ENCODE results near the gene CNNM4. TPM values are rescaled to one million over a fixed set of nuclear protein-coding genes. Genes with fewer than 3 reads are reported as not detected.

Gene CNNM4
- total RNA-seq, 1 donor from 2014 or later, result 2.7 TPM

DNA sequence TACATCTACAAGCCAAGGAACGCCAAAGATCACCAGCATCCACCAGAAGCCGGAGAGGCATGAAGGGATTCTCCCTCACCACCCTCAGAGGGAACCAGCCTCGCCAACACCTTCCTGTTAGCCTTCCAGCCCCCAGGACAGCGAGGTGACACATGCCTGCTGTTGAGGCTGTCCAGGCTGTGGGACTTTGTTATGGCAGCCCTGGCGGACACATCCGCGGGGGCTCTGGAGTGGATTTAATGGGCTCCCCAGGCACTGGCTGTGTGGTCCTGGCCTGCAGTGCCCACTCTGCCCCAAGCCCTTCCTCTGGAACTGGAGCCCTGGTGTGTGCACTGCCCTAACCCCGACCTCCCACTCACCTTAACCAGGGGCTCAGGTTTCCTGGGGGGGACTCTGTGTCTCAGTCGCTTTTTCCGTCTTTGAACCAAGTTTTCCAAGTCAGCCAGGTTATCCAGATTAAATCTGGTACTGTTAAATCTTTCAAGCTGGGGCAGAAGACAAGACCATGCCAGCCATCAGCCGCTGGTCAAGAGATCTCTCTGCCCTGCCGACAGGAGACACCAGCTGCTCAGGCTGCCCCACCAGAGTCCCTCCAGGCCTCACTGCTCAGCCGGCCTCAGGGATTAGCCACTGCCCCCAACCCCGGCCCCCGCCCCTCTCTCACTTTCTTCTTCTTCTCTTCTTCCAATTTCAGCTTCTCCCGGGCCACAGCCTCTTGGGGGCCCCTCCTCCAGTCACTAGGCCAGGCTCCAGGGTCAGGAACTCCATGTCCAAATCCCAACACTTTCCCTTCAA, 81.2 kb downstream of the CNNM4 start:
- Histone ChIP-seq H3K9me3 (no peaks in the 10 kb centered on the region), H3K4me1 (no peaks in the 10 kb centered on the region), H3K36me3 (peaks cover 6 to 14% of the 10 kb centered on the region in 2 donors), H3K4me3 (no peak overlapping the region), H3K27me3 (no peaks in the 10 kb centered on the region), H3K27ac (no peak overlapping the region)
- no peak for DNase-seq (ENCODE audit: low spot score in 2 of 2)
- intact Hi-C loops (cut with DNase I), result no loop called here
- TF ChIP-seq, protein P1, sequence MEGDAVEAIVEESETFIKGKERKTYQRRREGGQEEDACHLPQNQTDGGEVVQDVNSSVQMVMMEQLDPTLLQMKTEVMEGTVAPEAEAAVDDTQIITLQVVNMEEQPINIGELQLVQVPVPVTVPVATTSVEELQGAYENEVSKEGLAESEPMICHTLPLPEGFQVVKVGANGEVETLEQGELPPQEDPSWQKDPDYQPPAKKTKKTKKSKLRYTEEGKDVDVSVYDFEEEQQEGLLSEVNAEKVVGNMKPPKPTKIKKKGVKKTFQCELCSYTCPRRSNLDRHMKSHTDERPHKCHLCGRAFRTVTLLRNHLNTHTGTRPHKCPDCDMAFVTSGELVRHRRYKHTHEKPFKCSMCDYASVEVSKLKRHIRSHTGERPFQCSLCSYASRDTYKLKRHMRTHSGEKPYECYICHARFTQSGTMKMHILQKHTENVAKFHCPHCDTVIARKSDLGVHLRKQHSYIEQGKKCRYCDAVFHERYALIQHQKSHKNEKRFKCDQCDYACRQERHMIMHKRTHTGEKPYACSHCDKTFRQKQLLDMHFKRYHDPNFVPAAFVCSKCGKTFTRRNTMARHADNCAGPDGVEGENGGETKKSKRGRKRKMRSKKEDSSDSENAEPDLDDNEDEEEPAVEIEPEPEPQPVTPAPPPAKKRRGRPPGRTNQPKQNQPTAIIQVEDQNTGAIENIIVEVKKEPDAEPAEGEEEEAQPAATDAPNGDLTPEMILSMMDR (IDR thresholded peaks at IDR 0.05), result no peak

DNA sequence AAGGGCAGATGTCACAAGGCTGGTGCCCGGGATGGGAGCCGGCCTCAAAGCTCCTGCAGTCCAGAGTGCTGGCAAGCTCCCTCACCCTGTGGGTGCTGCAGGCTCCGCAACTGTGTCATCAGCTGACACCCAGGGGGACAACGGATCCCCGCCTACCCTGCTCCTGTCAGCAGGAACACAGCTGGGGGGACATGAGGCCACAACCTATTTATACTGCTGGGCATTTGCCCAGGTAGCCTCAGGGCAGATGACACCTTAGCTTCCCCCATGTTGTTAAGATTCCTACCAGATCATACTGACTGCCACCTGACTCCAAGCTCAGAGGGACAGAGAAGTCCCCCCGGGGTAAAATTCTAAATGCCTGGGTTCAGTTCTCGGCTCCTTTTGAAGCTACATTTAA, 81.9 kb downstream of the CNNM4 start:
- intact Hi-C loops (cut with DNase I), result no loop called here
- H3K27me3 ChIP-seq, result no peaks in the 10 kb centered on the region
- no peaks in the 10 kb centered on the region for H3K4me1 ChIP-seq
- no peaks in the 10 kb centered on the region for H3K9me3 ChIP-seq
- no peak for DNase-seq (ENCODE audit: low spot score in 2 of 2)
- no peak overlapping the region for H3K4me3 ChIP-seq
- TF ChIP-seq, protein P1 (IDR thresholded peaks at IDR 0.05), result no peak
- peaks cover 7 to 15% of the 10 kb centered on the region in 2 donors for H3K36me3 ChIP-seq
- H3K27ac ChIP-seq, result no peak overlapping the region

DNA sequence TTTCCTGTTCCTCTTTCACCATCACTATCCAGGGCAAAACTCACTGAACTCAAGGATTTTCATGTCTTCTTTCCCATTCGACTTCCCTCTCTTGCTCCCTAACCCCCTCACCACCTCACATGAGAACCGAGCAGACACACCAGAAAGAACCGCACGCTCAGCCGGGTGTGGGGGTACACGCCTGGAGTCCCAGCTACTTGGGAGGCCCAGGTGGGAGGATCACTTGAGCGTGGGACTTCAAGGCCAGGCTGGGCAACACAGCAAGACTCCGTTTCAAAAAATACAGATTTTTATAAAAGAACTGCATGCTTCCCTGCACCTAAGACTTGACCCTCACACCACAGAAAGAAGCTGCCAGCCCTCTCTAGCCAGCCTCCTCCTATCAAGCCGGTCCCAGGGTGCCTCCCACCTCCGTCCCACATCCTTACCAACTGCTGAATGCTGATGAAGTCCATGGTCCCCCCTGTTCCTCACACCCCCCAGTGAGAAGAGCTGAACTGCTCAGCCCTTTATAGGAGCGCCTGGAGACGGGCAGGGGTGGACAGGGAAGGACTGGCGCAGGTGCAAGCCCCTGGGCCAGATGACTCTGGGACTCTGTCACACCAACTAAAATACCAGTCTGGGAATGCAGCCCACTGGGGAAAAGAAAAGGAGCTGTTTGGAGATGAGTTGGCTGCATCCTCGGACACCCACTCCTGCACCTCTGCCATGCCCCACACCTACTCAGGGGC, 83.0 kb downstream of the CNNM4 start, which contains the start of gene ANKRD23:
Gene ANKRD23, minus strand, starts transcription at position 484 of the 731 bp plus-strand sequence. Its CDS starts 29 bp downstream, at position 455.
- Histone ChIP-seq H3K27ac (no peak within 1 kb of the TSS), H3K36me3 (peaks cover 16 to 23% of the 10 kb centered on the region in 2 donors), H3K4me1 (no peaks in the 10 kb centered on the region), H3K27me3 (no peaks in the 10 kb centered on the region), H3K4me3 (no peak within 1 kb of the TSS), H3K9me3 (no peaks in the 10 kb centered on the region)
- no peak for DNase-seq (ENCODE audit: low spot score in 2 of 2)
- TF ChIP-seq, protein P1 (IDR thresholded peaks at IDR 0.05), result no peak
- intact Hi-C loops (cut with DNase I), result no loop called here

DNA sequence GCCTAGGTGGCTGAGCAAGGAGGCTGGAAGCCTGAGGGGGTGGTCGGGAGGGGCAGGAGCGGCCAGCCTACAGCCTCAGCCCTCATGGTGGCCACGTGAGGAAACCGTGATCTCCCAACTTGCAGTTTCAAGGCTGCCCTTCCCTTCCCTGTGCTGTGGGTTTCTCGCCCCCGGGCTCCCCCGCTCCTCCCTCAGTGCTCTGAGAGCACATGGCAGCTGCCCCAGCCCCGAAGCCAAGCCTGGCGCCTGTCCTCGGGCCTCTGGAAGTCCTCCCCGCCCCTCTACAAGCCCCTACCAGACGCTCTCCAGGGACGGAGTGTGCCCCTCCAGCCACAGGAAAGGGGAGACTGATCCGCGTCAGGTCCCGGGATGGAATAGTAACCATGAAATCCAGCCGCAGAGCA, 83.7 kb downstream of the CNNM4 start:
- H3K36me3 ChIP-seq, result peaks cover 18 to 30% of the 10 kb centered on the region in 2 donors

DNA sequence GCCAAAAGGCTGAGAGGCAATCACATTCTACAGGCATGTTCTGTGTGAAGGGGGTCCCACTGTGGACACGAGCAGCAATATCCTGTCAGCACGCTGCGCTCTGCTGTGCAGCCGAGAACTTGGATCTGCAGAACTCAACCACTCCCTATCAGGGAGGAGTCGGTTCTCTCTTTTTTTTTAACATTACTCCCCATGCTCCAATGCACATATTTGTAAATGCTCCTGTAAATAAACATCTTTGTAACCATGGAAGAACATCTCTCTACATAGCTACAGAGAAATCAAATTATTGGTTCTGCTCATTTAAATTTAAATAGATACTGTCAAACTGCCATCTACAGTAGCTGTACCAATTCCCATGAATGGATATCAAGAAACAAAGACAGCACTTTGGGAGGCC, 86.1 kb downstream of the CNNM4 start:
- H3K27ac ChIP-seq, result no peak overlapping the region
- no peak for DNase-seq (ENCODE audit: low spot score in 2 of 2)
- H3K4me3 ChIP-seq, result no peak overlapping the region
- no peaks in the 10 kb centered on the region for H3K4me1 ChIP-seq
- no peaks in the 10 kb centered on the region for H3K27me3 ChIP-seq
- TF ChIP-seq, protein P1 (IDR thresholded peaks at IDR 0.05), result no peak
- intact Hi-C loops (cut with DNase I), result no loop called here
- H3K9me3 ChIP-seq, result no peaks in the 10 kb centered on the region
- peaks cover 37 to 50% of the 10 kb centered on the region in 2 donors for H3K36me3 ChIP-seq

More for the DNA sequence above, 83.7 kb downstream of the CNNM4 start:
- TF ChIP-seq, protein P1 (IDR thresholded peaks at IDR 0.05), result no peak
- Histone ChIP-seq H3K4me3 (no peak overlapping the region), H3K27ac (no peak overlapping the region), H3K4me1 (no peaks in the 10 kb centered on the region), H3K27me3 (no peaks in the 10 kb centered on the region), H3K9me3 (no peaks in the 10 kb centered on the region)
- DNase-seq (ENCODE audit: low spot score in 2 of 2), result no peak
- intact Hi-C loops (cut with DNase I), result no loop called here

Data from ascending aorta (tissue), 2 donors.